K562 (cell line): ENCODE data around the gene CLIP1. TPM values are rescaled to one million over a fixed set of nuclear protein-coding genes. Genes with fewer than 3 reads are reported as not detected.
A peak's percentile ranks its signal among the peaks of the same experiment; 100 is the strongest.
"Not testable (repeated sequence)": the region's sequence is repeated elsewhere in the genome, so short reads cannot be mapped to it uniquely, and the experiment has no call there.

ENCODE experiments used
- ATAC-seq: fragments of 200-7000 bp; cut with Tn5 transposase; 3 replicates; pipeline ENCODE4 v1.9.1; 2020; ENCODE audit warnings: moderate library complexity
- BruUV-seq: library from RNA; stranded (reverse); fragments of 400-500 nt; replicated peaks from 2 replicates; lab custom pipeline; 2021; lab: Mats Ljungman, UMichigan
- CTCF ChIA-PET: fragments of 300-600 bp; formaldehyde crosslinking; extraction: SDS; loops from one replicate; lab custom pipeline; 2021; ENCODE audit warnings: low intra/inter-chr PET ratio; lab: Yijun Ruan, JAX
- POLR2A ChIA-PET: fragments of 300-600, 350-650 bp; sonication (Branson Sonifier 250); formaldehyde crosslinking; extraction: SDS; loops from one replicate; lab custom pipeline; 2021; ENCODE audit warnings: antibody characterized with exemption, inconsistent platforms; lab: Yijun Ruan, JAX
- DNase-seq, 4 experiments: peaks; one replicate each; pipeline versions ENCODE4 v3.0.0 to v3.0.0-alpha.2; 2011 to 2018; ENCODE audit warnings: low spot score in 3 of 4, mixed read lengths in 3 of 4; ENCODE audit errors: extremely low read depth in 1 of 4
- FAIRE-seq: peaks from 2 replicates; lab custom pipeline; 2011; peaks lifted over from hg19 to GRCh38; lab: Jason Lieb, UNC
- H2AFZ ChIP-seq: 2 replicates; pipeline ENCODE4 v1.6.0; 2011; ENCODE audit warnings: low read depth, low read length, control low read depth, inconsistent platforms
- H3K27ac ChIP-seq: fragments of 200-600 bp; 3 replicates; pipeline ENCODE4 v1.8.0; 2011; ENCODE audit warnings: low read depth, mild to moderate bottlenecking, control low read depth, inconsistent platforms, low read length, moderate library complexity, mixed read lengths; ENCODE audit errors: extremely low read depth
- H3K27me3 ChIP-seq, 2 experiments: fragments of 300-600 bp in 1 of 2; 2 replicates in 1 of 2; 3 replicates in 1 of 2; pipeline versions ENCODE4 v1.6.0 to v1.8.0; 2011; ENCODE audit warnings: inconsistent platforms in 2 of 2, low read length in 2 of 2, mild to moderate bottlenecking in 1 of 2, mixed read lengths in 1 of 2, moderate library complexity in 1 of 2; ENCODE audit not compliant: control insufficient read depth in 2 of 2, insufficient read depth in 2 of 2
- H3K36me3 ChIP-seq: fragments of 300-600 bp; 3 replicates; pipeline ENCODE4 v1.8.0; 2011; ENCODE audit warnings: mild to moderate bottlenecking, low read length, inconsistent platforms; ENCODE audit not compliant: control insufficient read depth, insufficient read depth
- H3K4me1 ChIP-seq, 2 experiments: fragments of 200-600 bp in 1 of 2; replicated peaks in 1 of 2; 2 replicates in 1 of 2; 3 replicates in 1 of 2; pipeline versions ENCODE4 v1.5.1 to v1.8.0; 2011; ENCODE audit warnings: inconsistent platforms in 2 of 2, low read length in 2 of 2, mild to moderate bottlenecking in 1 of 2, mixed read lengths in 1 of 2, moderate library complexity in 1 of 2; ENCODE audit not compliant: control insufficient read depth in 2 of 2, insufficient read depth in 2 of 2
- H3K4me2 ChIP-seq: 2 replicates; pipeline ENCODE4 v1.6.1; 2011; ENCODE audit warnings: low read length, control low read depth, inconsistent platforms, mixed read lengths; ENCODE audit not compliant: insufficient read depth
- H3K4me3 ChIP-seq: fragments of 200-600 bp; sonication (generic), shearing (Covaris generic); 2 replicates; pipeline ENCODE4 v1.5.1; 2016; ENCODE audit warnings: control low read depth, inconsistent platforms
- H3K79me2 ChIP-seq: fragments of 200-600 bp; 3 replicates; pipeline ENCODE4 v1.8.0; 2011; ENCODE audit warnings: low read length, inconsistent platforms; ENCODE audit not compliant: control insufficient read depth, insufficient read depth
- H3K9ac ChIP-seq, 2 experiments: 2 replicates each; pipeline versions ENCODE4 v1.6.0 to v1.6.1; 2011; ENCODE audit warnings: low read depth in 2 of 2, low read length in 2 of 2, control low read depth in 1 of 2, inconsistent platforms in 1 of 2, mild to moderate bottlenecking in 1 of 2, mixed read lengths in 1 of 2; ENCODE audit not compliant: insufficient read depth in 1 of 2
- H3K9me1 ChIP-seq: one replicate; pipeline ENCODE4 v1.6.0; 2011; ENCODE audit warnings: inconsistent platforms, mild to moderate bottlenecking, low read length, moderate library complexity; ENCODE audit not compliant: control insufficient read depth, insufficient read depth
- H3K9me3 ChIP-seq: replicated peaks from 2 replicates; pipeline ENCODE4 v1.5.1; 2011; ENCODE audit warnings: low read depth, low read length, inconsistent platforms; ENCODE audit not compliant: control insufficient read depth, insufficient read depth
- H4K20me1 ChIP-seq: replicated peaks from 2 replicates; pipeline ENCODE4 v1.6.1; 2011; ENCODE audit warnings: low read length, inconsistent platforms, mixed read lengths; ENCODE audit not compliant: control insufficient read depth, insufficient read depth
- WGBS: fragments of 100-300 bp; shearing (Covaris generic); methylation state at CpG from one replicate; pipeline ENCODE4 v1.1.6; 2016; ENCODE audit warnings: low coverage, mixed read lengths; ENCODE audit not compliant: insufficient coverage; ENCODE audit errors: missing lambda C conversion rate; 5-methylcytosine and 5-hydroxymethylcytosine counted together
- in situ Hi-C: fragments of 300-500 bp; cut with MboI; formaldehyde crosslinking; loops from 4 replicates; pipeline ENCODE4 v1.15.0; 2018; ENCODE audit warnings: inconsistent platforms, mixed read lengths
- intact Hi-C: fragments of 100-400 bp; cut with micrococcal nuclease; formaldehyde crosslinking; loops from 2 replicates; pipeline ENCODE4 v1.14.2; 2022
- polyA plus RNA-seq, 8 experiments: library from polyadenylated mRNA; depleted of rRNA in 4 of 8; stranded (reverse) in 5 of 8; unstranded in 3 of 8; fragments of >200 nt; fragmentation: Nextera tagmentation in 2 of 8; fragmentation: Illumina TruSeq in 1 of 8; extraction: Ambion mirVana in 2 of 8; extraction: Trizol in 1 of 8; gene quantifications; 2 replicates each; pipeline versions ENCODE4 v1.2.1 to v1.2.3, GENCODE V29; 2011 to 2014; ENCODE audit warnings: inconsistent platforms in 1 of 8, missing spikeins in 1 of 8
- total RNA-seq, 7 experiments: library from RNA; depleted of rRNA in 6 of 7; stranded (reverse); fragments of >200 nt in 6 of 7; fragmentation: Illumina TruSeq in 2 of 7; extraction: Trizol in 2 of 7; gene quantifications; 2 replicates each; pipeline versions ENCODE4 v1.2.1 to v1.2.3, GENCODE V29; 2011 to 2021; ENCODE audit warnings: low replicate concordance in 1 of 7
- TF ChIP-seq, protein P1 (sequence below), 2 experiments: fragments of 450-650 bp in 1 of 2; sonication (generic) in 1 of 2; formaldehyde crosslinking in 1 of 2; IDR thresholded peaks; 2 replicates each; pipeline versions ENCODE4 v1.7.1 to v1.9.0; 2016 to 2022; ENCODE audit warnings: inconsistent platforms in 1 of 2, mild to moderate bottlenecking in 1 of 2, missing genetic modification reagents in 1 of 2

CLIP1 gene
- total and polyA plus RNA-seq, 9 of the 15 experiments (the other 6 are each of a cell fraction or from before 2014, with no cell fraction given): 5.8 to 33.9 (median 27.6) TPM

DNA sequence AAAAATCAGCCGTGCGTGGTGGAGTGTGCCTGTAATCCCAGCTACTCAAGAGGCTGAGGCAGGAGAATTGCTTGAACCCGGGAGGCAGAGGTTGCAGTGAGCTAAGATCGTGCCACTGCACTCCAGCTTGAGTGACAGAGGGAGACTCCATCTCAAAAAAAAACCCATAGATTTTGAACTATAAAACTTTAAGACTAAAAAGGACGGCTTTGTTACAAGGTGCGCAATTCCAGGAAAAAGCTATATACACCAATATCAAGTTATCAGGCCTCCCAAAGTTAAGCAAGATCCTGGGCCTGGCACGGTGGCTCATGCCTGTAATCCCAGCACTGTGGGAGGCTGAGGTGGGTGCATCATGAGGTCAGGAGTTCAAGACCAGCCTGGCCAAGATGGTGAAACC is 6.8 kb downstream of the CLIP1 start:
- H3K9me3 ChIP-seq, H4K20me1 ChIP-seq, DNase-seq, in situ Hi-C loops, H2AFZ ChIP-seq, H3K9ac ChIP-seq, H3K4me3 ChIP-seq, H3K27me3 ChIP-seq, BruUV-seq, H3K9me1 ChIP-seq, ATAC-seq, intact Hi-C loops, FAIRE-seq, CTCF ChIA-PET, H3K27ac ChIP-seq, H3K36me3 ChIP-seq, H3K4me2 ChIP-seq: not testable (repeated sequence)
- POLR2A ChIA-PET: interaction anchor here (1.4 to 3.3 kb wide), 3 partner anchors 9 to 79 kb away, joined by 3 to 16 read pairs (median 9); no protein-coding TSS in a partner anchor
- H3K79me2 ChIP-seq: peaks cover 53% of the 10 kb centered on the region
- H3K4me1 ChIP-seq: peaks cover 6 to 13% of the 10 kb centered on the region in 2 experiments; a peak in 4 of 5 replicates
- TF ChIP-seq, protein P1, sequence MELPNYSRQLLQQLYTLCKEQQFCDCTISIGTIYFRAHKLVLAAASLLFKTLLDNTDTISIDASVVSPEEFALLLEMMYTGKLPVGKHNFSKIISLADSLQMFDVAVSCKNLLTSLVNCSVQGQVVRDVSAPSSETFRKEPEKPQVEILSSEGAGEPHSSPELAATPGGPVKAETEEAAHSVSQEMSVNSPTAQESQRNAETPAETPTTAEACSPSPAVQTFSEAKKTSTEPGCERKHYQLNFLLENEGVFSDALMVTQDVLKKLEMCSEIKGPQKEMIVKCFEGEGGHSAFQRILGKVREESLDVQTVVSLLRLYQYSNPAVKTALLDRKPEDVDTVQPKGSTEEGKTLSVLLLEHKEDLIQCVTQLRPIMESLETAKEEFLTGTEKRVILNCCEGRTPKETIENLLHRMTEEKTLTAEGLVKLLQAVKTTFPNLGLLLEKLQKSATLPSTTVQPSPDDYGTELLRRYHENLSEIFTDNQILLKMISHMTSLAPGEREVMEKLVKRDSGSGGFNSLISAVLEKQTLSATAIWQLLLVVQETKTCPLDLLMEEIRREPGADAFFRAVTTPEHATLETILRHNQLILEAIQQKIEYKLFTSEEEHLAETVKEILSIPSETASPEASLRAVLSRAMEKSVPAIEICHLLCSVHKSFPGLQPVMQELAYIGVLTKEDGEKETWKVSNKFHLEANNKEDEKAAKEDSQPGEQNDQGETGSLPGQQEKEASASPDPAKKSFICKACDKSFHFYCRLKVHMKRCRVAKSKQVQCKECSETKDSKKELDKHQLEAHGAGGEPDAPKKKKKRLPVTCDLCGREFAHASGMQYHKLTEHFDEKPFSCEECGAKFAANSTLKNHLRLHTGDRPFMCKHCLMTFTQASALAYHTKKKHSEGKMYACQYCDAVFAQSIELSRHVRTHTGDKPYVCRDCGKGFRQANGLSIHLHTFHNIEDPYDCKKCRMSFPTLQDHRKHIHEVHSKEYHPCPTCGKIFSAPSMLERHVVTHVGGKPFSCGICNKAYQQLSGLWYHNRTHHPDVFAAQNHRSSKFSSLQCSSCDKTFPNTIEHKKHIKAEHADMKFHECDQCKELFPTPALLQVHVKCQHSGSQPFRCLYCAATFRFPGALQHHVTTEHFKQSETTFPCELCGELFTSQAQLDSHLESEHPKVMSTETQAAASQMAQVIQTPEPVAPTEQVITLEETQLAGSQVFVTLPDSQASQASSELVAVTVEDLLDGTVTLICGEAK (IDR thresholded peaks at IDR 0.05): peak; percentile 77
- TF ChIP-seq, protein P1 (CRISPR knock-in tag; IDR thresholded peaks at IDR 0.05): peak; percentile 35; the same call in 1 of the 2 replicates
- WGBS: 75% methylated on average over 5 of the region's 7 CpGs
